ENCODE results near the gene BYSL.

Gene BYSL

DNA sequence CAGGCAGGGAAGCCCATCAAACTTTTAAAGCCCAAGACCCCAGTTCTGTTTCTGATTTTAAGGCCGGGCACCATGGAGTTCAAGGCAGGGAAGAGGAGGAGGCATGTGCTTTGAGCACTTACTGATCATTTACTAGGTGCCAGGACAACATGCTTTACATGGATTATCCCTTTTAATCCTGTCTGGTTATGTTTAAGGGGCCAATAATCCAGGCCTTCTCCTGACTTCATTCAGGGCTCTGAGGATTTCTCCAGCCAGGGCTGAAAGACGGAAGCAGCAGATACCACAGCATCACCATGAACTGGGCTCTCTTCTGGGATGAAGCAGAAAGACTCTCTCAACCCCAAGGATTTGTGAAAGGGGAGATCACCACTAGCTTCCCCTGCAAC lies 16.2 kb downstream of the BYSL start:
- H3K4me3 ChIP-seq (ENCODE audit: low read length) = no peak overlapping the region
- TF ChIP-seq, protein P1, sequence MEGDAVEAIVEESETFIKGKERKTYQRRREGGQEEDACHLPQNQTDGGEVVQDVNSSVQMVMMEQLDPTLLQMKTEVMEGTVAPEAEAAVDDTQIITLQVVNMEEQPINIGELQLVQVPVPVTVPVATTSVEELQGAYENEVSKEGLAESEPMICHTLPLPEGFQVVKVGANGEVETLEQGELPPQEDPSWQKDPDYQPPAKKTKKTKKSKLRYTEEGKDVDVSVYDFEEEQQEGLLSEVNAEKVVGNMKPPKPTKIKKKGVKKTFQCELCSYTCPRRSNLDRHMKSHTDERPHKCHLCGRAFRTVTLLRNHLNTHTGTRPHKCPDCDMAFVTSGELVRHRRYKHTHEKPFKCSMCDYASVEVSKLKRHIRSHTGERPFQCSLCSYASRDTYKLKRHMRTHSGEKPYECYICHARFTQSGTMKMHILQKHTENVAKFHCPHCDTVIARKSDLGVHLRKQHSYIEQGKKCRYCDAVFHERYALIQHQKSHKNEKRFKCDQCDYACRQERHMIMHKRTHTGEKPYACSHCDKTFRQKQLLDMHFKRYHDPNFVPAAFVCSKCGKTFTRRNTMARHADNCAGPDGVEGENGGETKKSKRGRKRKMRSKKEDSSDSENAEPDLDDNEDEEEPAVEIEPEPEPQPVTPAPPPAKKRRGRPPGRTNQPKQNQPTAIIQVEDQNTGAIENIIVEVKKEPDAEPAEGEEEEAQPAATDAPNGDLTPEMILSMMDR (conservative IDR thresholded peaks at IDR 0.05; ENCODE audit: low read length) = no peak
- no peak for DNase-seq (ENCODE audit: low read depth)

DNA sequence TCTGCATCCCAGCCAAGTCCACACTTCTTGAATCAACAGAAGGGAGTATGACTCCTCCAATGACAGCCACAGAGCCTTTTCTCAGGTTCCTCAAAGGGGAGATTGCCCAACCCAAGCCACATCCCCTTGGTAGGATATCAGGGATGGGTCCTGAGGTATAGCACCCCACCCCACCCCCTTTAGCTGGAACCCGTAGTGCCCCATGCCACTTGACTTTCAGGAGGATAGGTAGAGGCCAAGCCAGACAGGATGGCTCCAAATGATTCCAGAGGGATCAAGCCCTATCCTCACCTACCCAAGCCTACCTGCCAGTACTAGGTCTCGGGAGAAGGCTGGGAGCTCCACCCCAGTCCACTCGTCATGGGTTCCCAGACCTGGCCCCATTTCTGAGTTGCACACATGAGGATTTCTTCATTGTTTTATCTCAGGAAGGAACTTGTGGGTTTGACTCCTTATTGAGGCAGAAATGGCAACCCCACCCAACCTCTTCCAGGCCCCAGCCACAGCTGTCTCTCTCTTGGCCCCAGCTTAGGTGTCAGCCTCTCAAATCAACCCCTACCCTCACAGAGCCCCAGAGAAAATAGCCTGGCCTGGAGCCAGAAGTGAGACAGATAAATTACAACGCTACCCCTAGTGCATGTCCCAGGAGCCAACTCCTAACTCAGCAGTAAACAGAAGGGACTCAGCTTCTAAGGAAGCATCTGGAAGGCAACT lies 16.7 kb downstream of the BYSL start:
- DNase-seq (ENCODE audit: low read depth) = no peak
- TF ChIP-seq, protein P1 (conservative IDR thresholded peaks at IDR 0.05; ENCODE audit: low read length) = no peak
- H3K4me3 ChIP-seq (ENCODE audit: low read length) = no peak overlapping the region

DNA sequence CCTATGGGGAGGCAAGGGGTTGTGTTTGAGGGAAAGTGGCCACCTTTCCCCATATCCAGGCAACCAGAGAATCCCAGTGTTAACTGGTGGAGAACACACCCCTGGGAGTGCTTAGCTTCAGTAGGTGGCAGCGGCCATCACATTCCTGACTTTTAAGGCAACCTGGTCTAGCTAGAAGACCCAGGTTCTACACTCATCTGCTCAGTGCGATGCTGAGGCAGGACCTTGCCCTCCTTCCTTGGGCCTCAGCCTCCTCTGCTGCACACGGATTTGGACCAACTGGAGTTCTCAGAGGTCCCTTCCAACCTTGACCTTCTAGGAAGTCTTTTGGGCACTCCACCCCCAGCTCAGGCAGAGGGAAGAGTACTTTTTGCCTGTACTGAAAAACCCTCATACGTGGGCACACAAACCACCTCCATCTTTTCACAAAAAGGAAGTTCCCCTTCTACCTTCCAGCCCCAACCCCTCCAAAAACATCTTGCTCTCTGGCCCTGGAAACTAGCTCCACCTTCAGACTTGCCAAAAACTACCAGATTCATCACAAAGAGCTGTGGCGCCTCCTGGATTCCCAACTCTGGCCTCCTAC lies 17.4 kb downstream of the BYSL start:
- H3K4me3 ChIP-seq (ENCODE audit: low read length) = peak overlapping the region; percentile 97
- TF ChIP-seq, protein P1 (conservative IDR thresholded peaks at IDR 0.05; ENCODE audit: low read length) = 0 out of 2 replicates have a peak, but pooled peaks have one; percentile 3
- DNase-seq (ENCODE audit: low read depth) = no peak

DNA sequence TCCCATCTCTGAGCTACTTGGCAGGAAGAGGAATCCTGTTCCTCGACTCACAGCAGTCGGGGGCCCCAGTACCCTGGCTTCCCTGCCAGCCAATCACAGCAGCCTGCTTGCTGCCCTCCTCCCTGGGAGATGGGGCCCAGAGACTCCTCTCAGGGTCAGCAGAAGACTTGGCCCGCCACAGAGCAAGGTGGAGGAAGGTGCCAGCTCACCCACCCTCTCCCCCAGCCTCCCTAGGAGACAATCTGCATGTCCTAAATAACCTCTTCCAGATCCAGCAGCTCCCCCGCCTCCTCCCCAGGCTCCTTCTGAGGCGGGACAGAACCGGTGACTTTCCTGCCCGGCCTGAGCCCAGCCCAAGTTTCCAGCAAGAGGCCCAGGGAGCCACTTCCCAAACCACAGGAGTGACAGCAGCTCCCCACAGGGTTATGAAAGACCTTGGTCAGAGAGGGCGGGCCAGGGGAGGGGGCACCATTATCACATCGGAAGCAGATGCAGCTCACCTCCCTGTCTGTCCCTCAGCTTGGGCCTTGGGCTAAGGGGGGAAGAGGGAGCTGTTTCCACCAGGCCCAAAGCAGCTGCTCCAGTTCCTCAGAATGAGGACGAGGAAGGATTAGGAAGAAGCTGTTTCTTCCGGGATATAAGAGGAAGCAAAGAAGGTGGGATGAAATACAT lies 18.0 kb downstream of the BYSL start:
- DNase-seq (ENCODE audit: low read depth) = peak; percentile 62
- TF ChIP-seq, protein P1 (conservative IDR thresholded peaks at IDR 0.05; ENCODE audit: low read length) = no peak; the same call in 1 of the 2 replicates
- peak overlapping the region; percentile 97 for H3K4me3 ChIP-seq (ENCODE audit: low read length)

DNA sequence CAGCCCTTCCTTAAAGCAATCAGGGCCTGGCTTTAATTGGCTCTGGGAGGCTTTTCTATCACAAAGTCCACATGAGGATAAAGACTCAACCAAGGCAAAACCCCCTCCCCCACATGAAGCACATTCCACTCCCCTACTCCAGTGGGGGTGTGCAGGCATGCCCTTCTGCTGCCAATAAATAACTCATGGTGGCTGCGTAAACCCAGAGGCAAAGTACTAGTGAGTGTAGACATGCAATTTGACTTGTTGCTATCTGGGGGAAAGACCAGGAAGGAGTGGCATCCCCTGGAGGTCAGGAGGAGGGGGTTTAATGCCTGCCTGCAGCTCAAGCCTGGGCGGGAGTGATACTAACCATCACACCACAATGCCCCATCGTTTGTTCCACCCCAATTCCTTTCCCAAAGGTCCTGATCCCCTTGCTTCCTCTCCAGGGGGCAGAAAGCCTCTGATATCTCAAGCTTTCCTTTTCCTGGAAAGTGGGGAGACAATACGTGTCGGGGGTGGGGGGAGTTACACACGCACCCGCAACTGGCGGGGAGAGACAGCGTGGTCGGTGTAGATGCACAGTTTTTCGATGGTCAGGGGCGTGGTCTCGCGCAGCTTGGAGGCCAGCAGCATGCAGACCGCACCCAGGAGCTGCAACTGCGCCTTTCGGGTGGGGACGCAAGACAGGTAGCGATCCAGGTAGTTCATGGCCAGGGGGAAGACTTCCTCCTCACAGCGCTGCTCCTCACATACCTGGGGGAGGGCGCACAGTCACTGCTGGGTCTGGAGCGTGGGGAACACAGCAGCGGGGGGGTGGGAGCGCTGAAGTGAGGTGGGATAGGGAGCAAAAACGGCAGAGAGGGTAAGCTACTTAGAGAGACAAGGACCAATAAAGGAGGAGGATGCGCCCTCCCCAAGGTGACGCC lies 18.8 kb downstream of the BYSL start:
- peak overlapping the region; percentile 97 for H3K4me3 ChIP-seq (ENCODE audit: low read length)
- TF ChIP-seq, protein P1 (conservative IDR thresholded peaks at IDR 0.05; ENCODE audit: low read length) = no peak
- peak; percentile 58 for DNase-seq (ENCODE audit: low read depth)

DNA sequence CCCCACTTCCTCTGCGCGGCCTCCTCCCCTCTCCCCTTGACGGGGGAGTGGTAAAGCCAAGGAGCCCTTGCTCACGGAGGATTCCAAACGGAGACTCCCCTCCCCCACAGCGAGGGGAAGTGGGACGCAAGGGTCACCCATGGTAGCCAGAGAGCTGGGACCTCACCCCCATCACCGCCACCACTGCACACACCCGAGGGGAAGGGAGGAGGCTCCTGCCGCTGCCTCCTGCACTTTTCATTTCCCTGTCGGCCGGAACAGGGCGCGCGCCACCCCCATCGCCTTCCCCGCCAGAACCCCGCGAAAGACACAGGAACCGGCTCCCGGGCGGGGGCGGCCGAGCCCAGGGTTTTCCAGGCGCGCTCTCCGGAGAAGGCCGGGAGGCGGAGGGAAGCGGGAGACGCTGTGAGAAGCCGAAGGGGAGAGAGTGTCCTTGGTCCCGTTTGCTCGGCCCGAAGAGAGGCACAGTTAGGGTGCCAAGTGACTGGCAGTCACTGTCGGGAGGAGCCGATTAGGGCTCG lies 19.5 kb downstream of the BYSL start:
- H3K4me3 ChIP-seq (ENCODE audit: low read length) = peak overlapping the region; percentile 97
- DNase-seq (ENCODE audit: low read depth) = no peak
- TF ChIP-seq, protein P1 (conservative IDR thresholded peaks at IDR 0.05; ENCODE audit: low read length) = no peak

All from AG10803 (cell line).